Endothelial cell of umbilical vein (primary cell): Measurements from ENCODE around the gene BCL2.

Experiments used
- EZH2 ChIP-seq: IDR thresholded peaks from 2 replicates; pipeline ENCODE4 v1.6.1; 2012; ENCODE audit warnings: borderline replicate concordance, low read depth, mild to moderate bottlenecking, moderate library complexity, low read length, inconsistent platforms; ENCODE audit not compliant: severe bottlenecking
- FOS ChIP-seq: IDR thresholded peaks from 2 replicates; pipeline ENCODE4 v1.6.1; 2011; ENCODE audit warnings: mild to moderate bottlenecking, low read length, moderate library complexity, borderline replicate concordance; ENCODE audit not compliant: insufficient read depth
- GATA2 ChIP-seq: IDR thresholded peaks from 2 replicates; pipeline ENCODE4 v1.7.0; 2011; ENCODE audit warnings: low read depth, mild to moderate bottlenecking, moderate library complexity, mixed read lengths, low read length; ENCODE audit not compliant: insufficient read length, insufficient read depth
- JUN ChIP-seq: IDR thresholded peaks from 2 replicates; pipeline ENCODE4 v1.6.1; 2011; ENCODE audit warnings: borderline replicate concordance, low read depth; ENCODE audit not compliant: insufficient read length, insufficient read depth
- MAX ChIP-seq: IDR thresholded peaks from 2 replicates; pipeline ENCODE4 v1.6.1; 2011; ENCODE audit not compliant: insufficient read depth, insufficient read length
- MYC ChIP-seq: IDR thresholded peaks from one replicate; pipeline ENCODE4 v1.6.1; 2011; ENCODE audit warnings: mild to moderate bottlenecking, low read depth, low read length
- POLR2A ChIP-seq: IDR thresholded peaks from 2 replicates; pipeline ENCODE4 v1.6.1; 2012; ENCODE audit warnings: low read depth, mild to moderate bottlenecking, control low read depth, low read length
- POLR2AphosphoS5 ChIP-seq: IDR thresholded peaks from 2 replicates; pipeline ENCODE4 v1.6.1; 2012; ENCODE audit warnings: low read depth, mild to moderate bottlenecking, control low read depth, low read length, moderate library complexity; ENCODE audit not compliant: insufficient read depth
- TF ChIP-seq, protein P1 (sequence below), 2 donors: IDR thresholded peaks; 1 replicate in 1 of 2; 2 replicates in 1 of 2; pipeline ENCODE4 v1.5.1; 2011; ENCODE audit warnings: low read length in 2 of 2, mild to moderate bottlenecking in 2 of 2, moderate library complexity in 2 of 2, control low read depth in 1 of 2, inconsistent platforms in 1 of 2, low read depth in 1 of 2; ENCODE audit not compliant: insufficient read depth in 1 of 2; ENCODE audit errors: extremely low read depth in 1 of 2

GRCh38 chr18:63161032-63161760 is 158.4 kb downstream of the BCL2 start:
- TF ChIP-seq, protein P1, sequence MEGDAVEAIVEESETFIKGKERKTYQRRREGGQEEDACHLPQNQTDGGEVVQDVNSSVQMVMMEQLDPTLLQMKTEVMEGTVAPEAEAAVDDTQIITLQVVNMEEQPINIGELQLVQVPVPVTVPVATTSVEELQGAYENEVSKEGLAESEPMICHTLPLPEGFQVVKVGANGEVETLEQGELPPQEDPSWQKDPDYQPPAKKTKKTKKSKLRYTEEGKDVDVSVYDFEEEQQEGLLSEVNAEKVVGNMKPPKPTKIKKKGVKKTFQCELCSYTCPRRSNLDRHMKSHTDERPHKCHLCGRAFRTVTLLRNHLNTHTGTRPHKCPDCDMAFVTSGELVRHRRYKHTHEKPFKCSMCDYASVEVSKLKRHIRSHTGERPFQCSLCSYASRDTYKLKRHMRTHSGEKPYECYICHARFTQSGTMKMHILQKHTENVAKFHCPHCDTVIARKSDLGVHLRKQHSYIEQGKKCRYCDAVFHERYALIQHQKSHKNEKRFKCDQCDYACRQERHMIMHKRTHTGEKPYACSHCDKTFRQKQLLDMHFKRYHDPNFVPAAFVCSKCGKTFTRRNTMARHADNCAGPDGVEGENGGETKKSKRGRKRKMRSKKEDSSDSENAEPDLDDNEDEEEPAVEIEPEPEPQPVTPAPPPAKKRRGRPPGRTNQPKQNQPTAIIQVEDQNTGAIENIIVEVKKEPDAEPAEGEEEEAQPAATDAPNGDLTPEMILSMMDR (IDR thresholded peaks at IDR 0.05; ENCODE audit: extremely low read depth in 1 of 2, insufficient read depth in 1 of 2, low read depth in 1 of 2, low read length in 2 of 2) = no peak
- TF ChIP-seq POLR2A (no peak), EZH2 (no peak), MAX (no peak), JUN (no peak), MYC (no peak), FOS (no peak), POLR2AphosphoS5 (no peak), GATA2 (no peak)
